Measurements from ENCODE around the gene SIGLEC15.
"Not testable (repeated sequence)": the region's sequence is repeated elsewhere in the genome, so short reads cannot be mapped to it uniquely, and the experiment has no call there.

Gene SIGLEC15

DNA sequence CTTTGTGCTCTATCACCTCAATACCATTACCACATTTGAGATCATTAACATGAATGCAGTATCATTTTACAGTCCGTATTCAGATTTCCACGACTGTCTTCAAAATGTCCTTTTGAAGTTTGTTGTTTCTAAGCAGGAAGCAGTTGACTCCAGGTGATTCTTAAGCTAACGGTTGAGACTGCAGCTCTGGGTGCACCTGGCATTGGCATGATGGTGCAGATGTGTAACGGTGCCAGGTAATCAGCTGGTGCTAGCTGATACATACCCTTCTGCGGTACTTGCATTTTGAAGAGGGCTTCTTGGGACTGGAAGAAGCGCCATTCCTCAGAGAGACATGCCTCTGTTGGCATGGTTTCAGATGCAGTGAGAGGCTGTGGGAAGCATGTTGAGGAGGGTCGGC, 19.5 kb downstream of the SIGLEC15 start:
- Histone ChIP-seq H3K4me2 (ENCODE audit: low read depth, low read length) (no peak overlapping the region), H2AFZ (ENCODE audit: low read length) (no peak overlapping the region), H3K9me2 (replicated peaks; ENCODE audit: insufficient read depth, low read length) (no peaks in the 10 kb centered on the region), H3K4me3 (ENCODE audit: low read length) (no peak overlapping the region), H3K4me1 (ENCODE audit: low read length) (no peaks in the 10 kb centered on the region), H3K79me2 (ENCODE audit: low read length) (no peaks in the 10 kb centered on the region), H3K27me3 (replicated peaks; ENCODE audit: insufficient read depth, low read length) (no peaks in the 10 kb centered on the region), H3K9me3 (replicated peaks; ENCODE audit: insufficient read depth, low read length) (no peaks in the 10 kb centered on the region), H3K27ac (ENCODE audit: low read length) (no peak overlapping the region), H3K9ac (ENCODE audit: low read length) (no peak overlapping the region), H3F3A (ENCODE audit: insufficient read depth, low read length) (no peaks in the 10 kb centered on the region), H4K20me1 (ENCODE audit: insufficient read depth, low read length) (no peaks in the 10 kb centered on the region), H3K36me3 (replicated peaks; ENCODE audit: insufficient read depth, low read length) (no peaks in the 10 kb centered on the region)
- TF ChIP-seq, protein P1, sequence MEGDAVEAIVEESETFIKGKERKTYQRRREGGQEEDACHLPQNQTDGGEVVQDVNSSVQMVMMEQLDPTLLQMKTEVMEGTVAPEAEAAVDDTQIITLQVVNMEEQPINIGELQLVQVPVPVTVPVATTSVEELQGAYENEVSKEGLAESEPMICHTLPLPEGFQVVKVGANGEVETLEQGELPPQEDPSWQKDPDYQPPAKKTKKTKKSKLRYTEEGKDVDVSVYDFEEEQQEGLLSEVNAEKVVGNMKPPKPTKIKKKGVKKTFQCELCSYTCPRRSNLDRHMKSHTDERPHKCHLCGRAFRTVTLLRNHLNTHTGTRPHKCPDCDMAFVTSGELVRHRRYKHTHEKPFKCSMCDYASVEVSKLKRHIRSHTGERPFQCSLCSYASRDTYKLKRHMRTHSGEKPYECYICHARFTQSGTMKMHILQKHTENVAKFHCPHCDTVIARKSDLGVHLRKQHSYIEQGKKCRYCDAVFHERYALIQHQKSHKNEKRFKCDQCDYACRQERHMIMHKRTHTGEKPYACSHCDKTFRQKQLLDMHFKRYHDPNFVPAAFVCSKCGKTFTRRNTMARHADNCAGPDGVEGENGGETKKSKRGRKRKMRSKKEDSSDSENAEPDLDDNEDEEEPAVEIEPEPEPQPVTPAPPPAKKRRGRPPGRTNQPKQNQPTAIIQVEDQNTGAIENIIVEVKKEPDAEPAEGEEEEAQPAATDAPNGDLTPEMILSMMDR (IDR thresholded peaks at IDR 0.05; ENCODE audit: low read length): no peak
- no peak for TF ChIP-seq EZH2 (optimal IDR thresholded peaks at IDR 0.05; ENCODE audit: low read depth, low read length)
- no peak for TF ChIP-seq EZH2phosphoT487 (IDR thresholded peaks at IDR 0.05; ENCODE audit: low read length)
- no peak for DNase-seq

DNA sequence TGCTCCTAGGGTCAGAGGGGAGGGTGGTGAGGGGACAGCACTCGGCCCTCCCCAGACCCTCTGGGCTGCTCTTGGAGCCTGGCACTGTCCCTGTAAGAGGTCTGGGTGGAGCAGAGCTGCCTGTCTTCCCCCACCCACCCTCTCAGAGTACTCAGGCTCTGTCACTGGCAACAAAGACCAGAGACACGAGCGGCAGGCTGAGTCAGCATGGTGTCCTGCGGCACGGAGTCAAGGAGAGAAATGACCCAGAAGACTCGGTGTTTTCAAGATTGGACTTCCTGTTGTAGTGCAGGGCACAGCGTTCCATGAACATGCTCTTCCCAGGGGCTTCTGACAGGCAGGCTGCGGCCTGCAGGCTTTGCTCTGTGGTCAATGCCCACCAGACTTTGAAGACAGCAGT, 19.9 kb downstream of the SIGLEC15 start:
- no peak overlapping the region for H3K27ac ChIP-seq (ENCODE audit: low read length)
- TF ChIP-seq, protein P1 (IDR thresholded peaks at IDR 0.05; ENCODE audit: low read length): no peak
- TF ChIP-seq EZH2phosphoT487 (IDR thresholded peaks at IDR 0.05; ENCODE audit: low read length) (no peak), EZH2 (optimal IDR thresholded peaks at IDR 0.05; ENCODE audit: low read depth, low read length) (no peak)

DNA sequence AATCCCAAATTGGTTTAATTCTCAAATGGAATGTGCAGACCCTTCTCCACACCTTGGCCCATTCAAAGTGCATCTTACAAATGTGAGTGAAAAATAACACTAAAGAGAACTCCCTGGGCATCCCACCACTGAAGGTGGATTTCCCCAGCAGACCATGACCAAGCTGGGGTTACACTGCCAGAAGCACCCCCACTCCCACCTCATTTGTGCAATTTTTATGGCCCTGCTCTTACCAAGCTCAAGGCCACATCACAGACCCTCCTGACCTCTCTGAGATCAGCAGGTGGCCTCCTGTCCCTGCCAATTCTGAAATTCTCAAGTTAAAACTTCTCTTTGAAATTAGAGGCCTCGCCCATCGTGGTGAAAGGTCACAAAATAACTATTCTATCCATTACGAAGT, 21.6 kb downstream of the SIGLEC15 start:
- H3F3A ChIP-seq (ENCODE audit: insufficient read depth, low read length): no peaks in the 10 kb centered on the region
- H3K27me3 ChIP-seq (replicated peaks; ENCODE audit: insufficient read depth, low read length): no peaks in the 10 kb centered on the region
- H3K9ac ChIP-seq (ENCODE audit: low read length): no peak overlapping the region
- H3K4me1 ChIP-seq (ENCODE audit: low read length): no peaks in the 10 kb centered on the region
- H3K9me3 ChIP-seq (replicated peaks; ENCODE audit: insufficient read depth, low read length): no peaks in the 10 kb centered on the region
- H4K20me1 ChIP-seq (ENCODE audit: insufficient read depth, low read length): no peaks in the 10 kb centered on the region
- no peak overlapping the region for H3K4me3 ChIP-seq (ENCODE audit: low read length)
- H2AFZ ChIP-seq (ENCODE audit: low read length): no peak overlapping the region
- no peaks in the 10 kb centered on the region for H3K36me3 ChIP-seq (replicated peaks; ENCODE audit: insufficient read depth, low read length)
- no peak overlapping the region for H3K27ac ChIP-seq (ENCODE audit: low read length)
- no peak overlapping the region for H3K4me2 ChIP-seq (ENCODE audit: low read depth, low read length)
- no peak for DNase-seq
- no peaks in the 10 kb centered on the region for H3K79me2 ChIP-seq (ENCODE audit: low read length)
- H3K9me2 ChIP-seq (replicated peaks; ENCODE audit: insufficient read depth, low read length): no peaks in the 10 kb centered on the region
- TF ChIP-seq EZH2phosphoT487 (IDR thresholded peaks at IDR 0.05; ENCODE audit: low read length) (no peak), EZH2 (optimal IDR thresholded peaks at IDR 0.05; ENCODE audit: low read depth, low read length) (no peak)
- TF ChIP-seq, protein P1 (IDR thresholded peaks at IDR 0.05; ENCODE audit: low read length): no peak

More for the DNA sequence above, 19.9 kb downstream of the SIGLEC15 start:
- no peaks in the 10 kb centered on the region for H3K79me2 ChIP-seq (ENCODE audit: low read length)
- H3K27me3 ChIP-seq (replicated peaks; ENCODE audit: insufficient read depth, low read length): no peaks in the 10 kb centered on the region
- no peaks in the 10 kb centered on the region for H3F3A ChIP-seq (ENCODE audit: insufficient read depth, low read length)
- H3K36me3 ChIP-seq (replicated peaks; ENCODE audit: insufficient read depth, low read length): no peaks in the 10 kb centered on the region
- H4K20me1 ChIP-seq (ENCODE audit: insufficient read depth, low read length): no peaks in the 10 kb centered on the region
- H3K9me2 ChIP-seq (replicated peaks; ENCODE audit: insufficient read depth, low read length): no peaks in the 10 kb centered on the region
- H3K4me1 ChIP-seq (ENCODE audit: low read length): no peaks in the 10 kb centered on the region
- no peak for DNase-seq
- no peaks in the 10 kb centered on the region for H3K9me3 ChIP-seq (replicated peaks; ENCODE audit: insufficient read depth, low read length)
- H3K4me3 ChIP-seq (ENCODE audit: low read length): no peak overlapping the region
- H3K9ac ChIP-seq (ENCODE audit: low read length): no peak overlapping the region
- no peak overlapping the region for H3K4me2 ChIP-seq (ENCODE audit: low read depth, low read length)
- no peak overlapping the region for H2AFZ ChIP-seq (ENCODE audit: low read length)

DNA sequence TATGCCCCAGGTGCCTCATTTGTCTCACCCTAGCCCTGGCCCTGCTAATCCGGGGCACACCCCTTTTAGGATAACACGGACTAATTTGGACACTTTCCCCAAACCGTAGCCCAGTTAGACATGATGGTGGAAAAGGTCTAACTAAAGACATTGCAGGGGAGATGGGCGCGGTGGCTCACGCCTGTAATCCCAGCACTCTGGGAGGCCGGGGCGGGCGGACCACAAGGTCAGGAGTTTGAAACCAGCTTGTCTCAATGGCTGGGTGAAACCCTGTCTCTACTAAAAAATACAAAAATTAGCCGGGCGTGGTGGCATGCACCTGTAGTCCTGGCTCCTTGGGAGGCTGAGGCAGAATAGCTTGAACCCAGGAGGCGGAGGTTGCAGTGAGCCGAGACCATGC, 23.2 kb downstream of the SIGLEC15 start:
- not testable (repeated sequence) for H3K27me3 ChIP-seq (replicated peaks; ENCODE audit: insufficient read depth, low read length); H3K79me2 ChIP-seq (ENCODE audit: low read length); DNase-seq; H3K27ac ChIP-seq (ENCODE audit: low read length); H3K9ac ChIP-seq (ENCODE audit: low read length); H2AFZ ChIP-seq (ENCODE audit: low read length); H3F3A ChIP-seq (ENCODE audit: insufficient read depth, low read length); H3K9me2 ChIP-seq (replicated peaks; ENCODE audit: insufficient read depth, low read length); H4K20me1 ChIP-seq (ENCODE audit: insufficient read depth, low read length); H3K9me3 ChIP-seq (replicated peaks; ENCODE audit: insufficient read depth, low read length); H3K36me3 ChIP-seq (replicated peaks; ENCODE audit: insufficient read depth, low read length); H3K4me2 ChIP-seq (ENCODE audit: low read depth, low read length); H3K4me3 ChIP-seq (ENCODE audit: low read length); H3K4me1 ChIP-seq (ENCODE audit: low read length)
